DMS53 treated with DMSO at 0.1 percent for 48 hours (cell line): ENCODE data around the gene IPCEF1.

Source experiments
- DNase-seq: peaks from one replicate; lab custom pipeline; 2025; ENCODE audit not compliant: unreplicated experiment; lab: John Stamatoyannopoulos, UW

Gene IPCEF1

DNA sequence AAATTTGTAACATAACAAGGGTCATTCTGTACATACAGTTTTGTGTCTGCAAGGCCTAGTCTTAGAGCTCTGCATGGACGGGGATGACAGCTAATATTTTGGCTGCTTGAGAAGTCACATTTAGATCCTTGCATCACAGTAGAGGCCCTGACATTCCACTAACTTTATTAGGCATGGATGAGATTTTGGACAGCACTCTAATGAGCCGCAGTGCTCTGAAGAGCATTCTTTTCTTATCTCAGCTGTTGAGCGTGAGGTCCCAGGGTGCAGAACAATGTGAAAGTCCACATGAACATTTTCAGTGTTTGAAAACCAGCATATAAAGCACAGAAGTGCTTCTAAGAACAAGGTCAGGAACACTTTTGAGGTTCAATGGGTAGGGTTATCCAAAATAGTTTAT lies 58.9 kb downstream of the IPCEF1 start:
- DNase-seq: no peak

DNA sequence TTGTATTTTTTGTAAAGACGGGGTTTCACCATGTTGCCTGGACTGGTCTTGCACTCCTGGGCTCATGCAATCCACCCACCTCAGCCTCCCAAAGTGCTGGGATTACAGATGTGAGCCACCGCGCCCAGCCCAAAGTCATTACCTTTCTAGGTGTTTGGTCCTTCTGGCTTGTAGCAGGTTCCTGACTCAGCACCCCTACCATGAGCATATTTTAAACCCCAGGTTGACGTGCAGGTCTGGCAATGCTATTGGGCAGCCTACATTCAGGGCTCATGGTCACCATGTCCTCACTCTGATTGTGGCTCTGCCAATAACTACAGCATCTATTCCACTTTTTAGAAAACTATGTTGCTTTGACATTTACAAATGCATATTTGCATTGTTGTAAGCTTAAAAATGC lies 59.4 kb downstream of the IPCEF1 start:
- no peak for DNase-seq

DNA sequence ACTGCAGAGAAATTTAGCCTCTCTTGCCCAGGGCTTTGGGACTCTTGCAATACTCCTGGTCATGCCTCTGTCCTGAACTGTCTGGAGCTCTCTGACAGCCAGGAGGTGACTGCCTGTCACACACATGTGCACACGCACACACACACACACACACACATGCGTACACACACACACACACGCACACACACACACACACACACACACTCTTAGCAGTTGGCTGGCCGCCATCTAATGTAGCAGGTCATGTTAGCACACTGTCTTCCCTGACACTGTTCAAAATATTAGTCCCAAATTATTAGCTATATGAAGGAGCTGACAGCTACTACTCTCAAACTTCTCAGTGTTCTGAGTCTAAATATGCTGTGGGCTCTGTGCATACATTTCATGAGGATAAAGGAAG lies 60.9 kb downstream of the IPCEF1 start:
- no peak for DNase-seq

DNA sequence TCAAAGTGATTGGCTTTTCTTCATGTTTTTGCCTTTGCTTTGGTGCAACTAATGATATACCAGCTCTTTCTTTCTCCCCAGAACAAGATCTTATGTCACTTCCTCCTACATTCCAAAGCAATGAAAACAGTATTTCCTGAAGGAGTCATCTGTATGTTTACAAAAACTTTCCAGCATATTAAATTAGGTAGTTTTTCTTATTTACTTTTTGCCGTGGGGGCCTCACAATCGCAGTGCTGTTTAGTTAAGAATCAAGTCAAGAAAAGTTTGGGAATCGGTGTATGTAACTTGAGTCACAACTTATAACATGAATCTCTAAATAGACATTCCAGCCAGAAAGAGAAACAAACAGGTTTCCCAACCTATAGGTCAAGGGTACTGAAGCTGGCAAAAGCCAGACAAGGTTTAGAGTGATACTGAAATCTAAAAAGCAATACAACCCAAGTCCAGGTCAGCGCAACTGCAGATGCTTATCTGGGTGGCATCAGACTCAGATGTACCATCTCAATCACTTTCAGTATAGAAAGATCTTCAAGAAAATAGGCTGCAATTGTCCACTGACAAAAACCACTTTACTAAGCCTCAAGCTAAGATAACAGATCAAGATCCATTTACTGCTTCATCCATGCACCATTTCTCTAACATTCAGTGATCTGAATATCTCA lies 63.6 kb downstream of the IPCEF1 start:
- no peak for DNase-seq

DNA sequence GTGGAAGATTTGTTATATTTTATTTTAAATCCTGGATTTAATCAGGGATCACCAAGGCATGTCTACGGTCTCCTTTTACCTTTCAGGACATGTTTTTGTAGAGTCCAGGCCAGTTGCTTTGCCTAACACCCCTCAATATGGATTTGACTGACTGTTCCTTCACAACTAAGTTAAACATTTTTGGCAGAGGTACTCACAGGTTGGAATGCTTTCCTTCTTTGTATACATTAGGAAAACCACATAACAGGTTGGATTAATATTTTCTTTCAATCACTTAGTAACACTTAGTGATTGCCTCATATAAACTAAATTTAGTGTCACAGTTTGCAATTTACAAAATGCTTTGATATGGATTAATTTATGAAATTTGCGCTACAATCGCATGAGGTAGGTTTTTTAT lies 64.5 kb downstream of the IPCEF1 start:
- DNase-seq: no peak

DNA sequence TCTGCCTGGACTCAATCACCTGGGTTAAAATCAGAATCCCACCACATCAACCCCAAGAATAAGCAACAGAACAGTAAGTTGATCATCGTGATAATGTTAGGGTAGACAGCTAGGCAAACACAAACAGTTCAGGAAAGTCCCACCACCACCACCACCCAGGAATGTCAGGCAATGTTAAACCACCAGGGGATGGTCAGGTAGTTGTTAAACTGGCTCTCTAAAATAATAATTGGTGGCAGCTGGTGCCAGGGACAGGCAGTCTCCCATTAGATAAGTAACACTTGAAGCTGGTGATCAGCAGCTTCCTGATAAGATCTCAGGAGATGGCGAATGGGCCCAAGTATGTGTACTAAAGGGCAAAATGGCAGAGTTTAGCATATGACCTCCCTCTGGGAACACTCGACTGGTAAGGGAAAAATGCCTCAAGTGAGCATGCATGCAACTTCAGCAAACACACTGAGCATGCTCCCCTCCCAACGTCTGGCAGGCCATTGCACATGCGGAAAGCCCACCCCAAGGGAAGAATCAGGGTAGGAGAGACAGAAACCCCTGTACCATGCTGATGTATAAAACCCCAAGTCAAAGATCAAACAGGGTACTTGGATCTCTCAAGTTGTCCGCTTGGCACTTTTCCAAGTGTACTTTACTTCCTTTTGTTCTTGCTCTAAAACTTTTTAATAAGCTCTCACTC lies 66.6 kb downstream of the IPCEF1 start:
- no peak for DNase-seq

DNA sequence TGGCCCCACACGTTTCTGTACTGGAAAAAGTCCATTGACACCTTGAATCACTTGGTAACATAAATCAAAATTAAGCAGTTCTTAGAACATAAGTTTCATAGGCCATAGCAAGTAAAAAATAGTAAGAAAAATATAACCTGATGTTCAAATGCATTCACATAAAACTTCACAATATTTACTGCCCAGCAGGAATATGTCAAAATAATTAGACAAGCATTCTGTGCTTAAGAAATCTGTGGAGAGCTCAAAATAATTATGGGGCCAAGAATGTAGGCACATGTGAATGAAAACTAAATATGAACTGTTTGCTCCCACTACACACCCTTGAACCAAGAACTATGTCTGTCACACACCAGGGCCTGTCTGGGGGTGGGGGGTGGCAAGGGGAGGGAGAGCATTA lies 70.8 kb downstream of the IPCEF1 start:
- DNase-seq: no peak

DNA sequence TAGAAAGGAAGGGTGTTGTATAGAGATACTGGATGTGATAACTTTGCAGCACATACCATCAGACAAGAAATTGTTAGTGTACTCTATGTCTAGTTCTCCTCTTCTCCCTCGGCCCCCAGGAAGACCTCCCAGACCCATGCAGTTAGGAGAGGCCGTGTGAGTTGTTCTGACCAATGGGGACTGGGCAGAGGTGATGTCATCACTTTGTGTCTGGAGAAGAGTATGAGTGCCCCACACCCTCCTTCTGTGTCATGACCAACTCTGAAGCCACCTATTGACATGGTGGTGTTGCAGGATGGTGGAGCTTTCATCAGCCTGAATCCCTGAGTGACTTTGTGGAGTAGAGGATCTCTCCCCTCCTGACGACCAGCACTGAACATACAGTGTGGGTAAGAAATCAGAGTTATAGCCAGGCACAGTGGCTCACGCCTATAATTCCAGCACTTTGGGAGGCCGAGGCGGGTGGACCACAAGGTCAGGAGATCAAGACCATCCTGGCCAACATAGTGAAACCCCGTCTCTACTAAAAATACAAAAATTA lies 72.2 kb downstream of the IPCEF1 start:
- no peak for DNase-seq

DNA sequence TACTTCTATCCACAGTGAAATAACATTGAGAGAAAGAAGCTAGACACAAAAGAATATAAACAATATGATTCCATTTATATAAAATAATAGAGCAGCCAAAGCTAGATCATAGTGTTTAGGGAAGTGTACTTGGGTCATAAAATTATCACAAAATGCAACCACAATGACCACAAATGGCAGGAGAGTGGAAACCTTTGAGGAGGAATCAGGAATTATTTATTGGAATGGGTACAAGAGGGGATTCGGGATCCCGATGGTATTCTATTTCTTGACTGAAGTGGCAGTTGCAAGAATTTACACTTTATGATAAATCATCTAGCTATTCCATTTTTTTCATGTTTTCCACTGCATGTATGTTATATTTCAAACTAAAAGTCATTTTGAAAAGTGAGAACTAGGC lies 76.1 kb downstream of the IPCEF1 start:
- no peak for DNase-seq

DNA sequence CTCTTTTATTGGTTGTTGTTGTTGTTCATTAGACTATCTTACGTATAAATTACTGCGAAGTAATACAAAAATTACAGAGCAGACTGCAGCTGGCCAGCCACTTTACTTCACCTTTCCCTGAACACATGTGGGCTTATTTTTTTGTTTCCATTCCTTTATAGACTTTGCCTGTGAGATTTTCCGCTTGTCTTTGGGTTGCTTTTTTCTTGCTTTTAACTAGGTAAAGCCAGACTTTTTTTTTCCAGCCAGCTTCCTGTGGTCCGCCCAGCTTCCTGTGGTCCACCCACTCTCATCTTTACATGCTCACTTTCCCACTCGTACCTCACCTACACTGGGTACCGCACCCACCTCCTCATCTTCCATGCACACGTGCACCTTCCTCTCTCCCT lies 79.0 kb downstream of the IPCEF1 start:
- DNase-seq: no peak

DNA sequence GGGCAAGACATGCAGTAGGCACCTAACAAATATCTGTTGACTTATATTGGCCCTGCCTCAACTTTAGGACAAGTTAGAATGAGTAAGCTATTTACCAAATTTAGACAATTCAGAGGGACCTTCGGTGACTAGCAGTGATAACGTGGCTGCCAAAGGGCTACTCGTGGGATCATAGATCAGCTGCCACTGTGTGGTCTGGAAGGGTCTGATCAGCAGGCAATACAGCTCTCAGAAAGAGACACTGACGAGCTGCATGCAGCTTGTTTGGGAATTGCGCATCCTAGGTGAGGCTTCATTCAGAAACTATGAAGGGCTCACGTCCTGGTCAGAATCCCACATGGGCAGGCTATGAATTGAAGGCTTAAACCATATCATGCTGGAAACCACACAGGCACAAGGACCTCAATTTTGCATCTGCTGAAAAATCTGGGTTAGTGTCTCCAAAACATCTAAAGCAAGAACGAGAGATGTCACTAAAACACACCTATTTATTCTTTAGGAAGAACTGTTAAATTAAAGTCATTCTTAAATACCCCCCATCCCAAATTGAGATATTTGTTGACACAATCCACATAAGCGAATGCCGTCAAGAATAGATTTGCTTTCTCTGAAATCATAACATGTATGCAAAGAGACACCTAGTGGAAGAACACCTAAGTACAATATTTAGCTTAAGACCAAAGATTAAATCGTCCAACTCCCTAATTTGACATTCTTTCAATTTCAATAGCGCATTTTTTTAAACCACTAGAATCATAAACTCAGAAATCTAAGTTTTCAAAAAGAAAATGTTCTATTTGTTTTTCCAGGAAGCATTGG lies 79.6 kb downstream of the IPCEF1 start:
- peak; percentile 19 for DNase-seq

DNA sequence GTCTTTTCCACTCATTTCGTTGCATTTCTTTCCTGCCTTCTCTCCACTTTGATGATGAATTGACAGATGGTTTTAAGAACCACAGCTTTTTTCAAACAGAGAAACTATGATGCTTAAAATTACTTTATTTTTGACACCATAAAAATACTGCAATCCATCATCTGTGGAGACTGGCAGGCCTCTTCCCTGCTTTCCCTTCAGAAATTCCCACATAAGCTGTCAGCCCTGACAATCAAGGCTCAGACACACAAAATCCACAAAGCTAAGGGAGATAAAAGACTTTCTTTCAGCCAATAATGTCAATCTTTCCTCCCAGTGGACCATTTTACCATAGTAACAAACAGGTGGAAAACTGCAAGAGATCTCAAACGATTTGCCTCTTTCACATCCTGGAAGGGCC lies 82.4 kb downstream of the IPCEF1 start:
- DNase-seq: no peak

DNA sequence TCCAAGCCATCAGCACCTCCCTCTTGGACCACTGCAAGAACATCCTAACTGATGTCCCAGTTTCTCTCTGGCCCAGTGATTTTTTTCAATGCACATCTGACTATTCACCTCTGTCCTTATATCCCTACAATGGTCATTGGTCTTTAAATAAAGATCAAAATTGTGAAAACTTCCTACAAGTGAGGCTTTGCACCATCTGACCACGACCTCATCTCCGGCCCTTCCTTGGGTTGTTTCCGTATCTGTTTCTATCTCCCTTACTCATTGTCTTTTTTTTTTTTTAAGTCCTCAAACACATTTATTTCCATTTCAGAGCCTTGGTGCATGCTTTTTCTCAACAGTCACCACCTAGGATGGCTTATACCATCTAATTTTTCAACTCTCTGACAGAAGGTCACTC lies 88.1 kb downstream of the IPCEF1 start:
- DNase-seq: no peak

DNA sequence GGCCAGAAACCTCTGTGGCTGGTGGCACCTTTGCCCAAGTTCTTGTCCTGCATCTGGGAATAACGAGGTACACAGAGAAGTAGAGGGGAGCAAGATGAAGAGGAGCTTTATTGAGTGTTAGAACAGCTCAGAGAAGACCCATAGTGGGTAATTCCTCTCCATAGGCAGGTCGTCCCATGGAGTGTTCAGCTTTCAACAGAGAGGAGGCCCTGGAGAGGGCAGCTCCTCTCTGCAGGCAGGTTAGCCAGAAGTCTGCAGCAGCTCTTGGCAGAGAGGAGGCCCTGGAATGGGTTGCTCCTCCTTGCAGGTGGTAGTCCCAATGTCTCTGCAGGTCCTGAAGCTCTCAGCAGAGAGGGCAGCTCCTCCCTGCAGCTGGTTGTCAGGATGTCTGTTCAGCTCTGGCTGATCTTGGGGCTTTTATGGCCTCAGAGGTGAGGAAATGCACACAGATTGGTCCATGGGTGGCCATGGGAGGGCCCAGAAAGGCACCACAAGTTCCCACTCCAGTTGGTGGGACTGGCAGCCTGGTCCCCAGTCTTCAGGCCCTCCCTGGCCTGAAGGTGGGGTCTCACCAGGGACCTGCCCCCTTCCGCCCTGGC lies 89.0 kb downstream of the IPCEF1 start:
- DNase-seq: no peak

DNA sequence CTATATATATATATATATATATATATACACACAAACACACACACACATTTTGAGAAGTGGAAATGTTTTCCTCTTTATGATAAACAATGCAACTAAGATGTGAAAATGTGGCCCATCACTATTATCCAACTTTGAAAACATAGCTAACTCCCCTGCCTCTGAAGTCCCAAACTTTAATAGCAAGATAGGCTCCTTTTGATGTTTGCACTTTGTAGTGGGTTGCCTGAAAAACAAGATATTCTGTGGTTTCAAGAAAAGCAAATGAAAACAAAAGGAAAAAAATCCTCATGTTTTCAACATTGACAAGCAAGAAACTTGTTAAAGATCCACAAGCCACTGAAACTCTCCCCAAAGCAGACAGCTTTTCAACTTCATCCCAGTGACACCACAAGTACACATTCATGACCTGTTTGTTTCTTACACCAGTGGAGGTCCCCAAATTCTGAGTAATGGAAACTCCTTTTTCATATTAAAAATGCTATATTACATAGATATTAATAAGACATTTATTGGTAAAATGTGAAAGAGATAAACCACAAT lies 90.0 kb downstream of the IPCEF1 start:
- DNase-seq: no peak

DNA sequence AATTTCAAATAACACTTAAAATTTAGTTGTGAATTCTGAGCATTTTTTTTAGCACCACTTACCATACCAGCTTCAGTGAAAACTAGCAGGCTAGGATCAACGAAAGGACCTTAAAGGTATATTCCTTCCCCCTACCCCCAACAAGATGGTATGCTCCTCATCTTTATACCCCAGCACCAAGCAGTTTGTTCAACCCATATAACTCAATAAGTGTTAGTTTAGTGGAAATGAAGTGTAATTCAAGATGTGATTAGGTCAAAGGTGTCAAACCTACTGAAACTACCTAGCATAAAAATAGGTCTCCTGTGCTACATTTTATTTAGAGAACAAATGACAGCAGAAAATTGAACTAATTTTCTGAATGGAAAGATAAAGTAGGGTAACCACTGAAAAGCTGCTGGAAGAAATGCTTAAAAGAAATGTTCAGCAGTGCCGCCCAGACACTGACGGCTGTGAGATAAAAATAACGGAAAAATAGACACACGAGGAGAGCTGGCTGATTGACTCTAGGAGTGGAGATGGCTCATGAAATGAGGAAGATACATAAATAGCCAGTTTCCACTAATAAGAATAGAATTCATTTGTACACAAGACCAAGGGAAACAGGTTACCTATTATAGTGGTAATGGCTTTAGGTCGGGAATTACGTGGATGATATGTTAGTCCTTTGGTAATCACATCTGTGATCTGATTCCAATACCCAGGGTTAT lies 94.8 kb downstream of the IPCEF1 start:
- no peak for DNase-seq

DNA sequence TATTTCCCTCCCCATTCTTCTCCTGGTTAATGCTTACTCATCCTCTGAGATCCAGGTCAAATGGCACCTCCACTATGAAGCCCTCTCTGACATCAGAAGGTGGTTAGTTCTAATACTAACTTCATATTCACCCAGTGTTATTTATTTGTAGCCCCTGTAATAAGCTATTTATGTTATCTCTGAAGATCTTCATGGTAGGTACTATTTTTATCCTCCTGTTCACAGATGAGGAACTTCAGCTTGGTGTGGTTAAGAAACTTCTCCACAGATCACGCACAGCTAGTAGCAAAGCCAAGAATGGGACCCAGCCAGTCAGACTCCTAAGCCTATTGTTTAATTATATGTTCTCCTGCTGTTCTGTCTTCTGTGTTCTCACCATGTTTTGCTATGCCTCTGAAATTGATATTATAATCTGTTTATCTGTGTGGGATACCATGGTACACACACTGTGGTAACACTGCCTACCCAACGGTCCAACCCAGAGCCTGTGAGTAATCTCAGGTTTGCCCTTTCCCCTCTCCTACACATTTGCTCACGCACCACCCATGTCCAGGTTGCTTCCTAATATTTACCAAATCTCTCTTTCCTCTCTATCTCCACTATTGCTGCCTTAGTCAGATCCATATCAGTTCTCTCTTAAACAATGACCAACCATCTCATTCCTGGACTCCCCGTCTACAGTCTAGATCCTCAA lies 98.4 kb downstream of the IPCEF1 start:
- no peak for DNase-seq

DNA sequence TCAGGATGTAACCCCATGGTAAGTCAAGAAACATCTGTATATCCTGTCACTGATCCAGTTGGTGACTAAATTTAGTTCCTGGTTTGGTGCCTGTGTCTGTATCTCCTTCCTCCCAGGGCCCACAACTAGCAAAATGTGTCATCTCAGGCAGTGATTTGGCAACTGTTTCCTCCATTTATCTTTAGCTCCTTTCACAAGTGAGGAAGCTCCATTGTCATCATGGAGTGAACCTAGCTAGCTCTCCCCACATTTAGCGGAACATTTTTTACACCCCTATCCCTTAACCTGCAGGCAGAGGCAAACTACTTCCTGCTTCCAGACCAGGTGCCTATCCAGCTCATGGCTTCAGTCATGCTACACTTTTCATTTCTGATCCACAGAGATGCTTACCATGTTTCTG lies 99.5 kb downstream of the IPCEF1 start:
- no peak for DNase-seq

DNA sequence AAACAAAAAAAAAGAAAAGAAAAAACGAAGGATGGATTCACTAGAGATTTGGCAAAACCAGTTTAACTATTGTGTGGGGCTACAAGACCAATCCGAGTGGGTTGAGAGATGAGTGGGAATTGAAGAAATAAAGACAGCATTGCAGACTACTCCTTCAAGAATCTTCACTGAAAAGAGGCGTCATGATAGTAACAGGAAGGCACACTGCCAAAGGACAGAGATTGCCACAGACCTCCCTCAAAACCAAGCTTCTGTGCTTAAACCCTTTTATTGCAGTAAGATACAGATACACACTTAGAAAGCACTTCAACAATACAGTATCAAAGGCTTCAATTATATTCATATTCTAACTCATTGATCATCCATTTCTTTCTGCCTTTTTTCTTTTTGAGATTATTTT lies 103.9 kb downstream of the IPCEF1 start:
- DNase-seq: no peak

DNA sequence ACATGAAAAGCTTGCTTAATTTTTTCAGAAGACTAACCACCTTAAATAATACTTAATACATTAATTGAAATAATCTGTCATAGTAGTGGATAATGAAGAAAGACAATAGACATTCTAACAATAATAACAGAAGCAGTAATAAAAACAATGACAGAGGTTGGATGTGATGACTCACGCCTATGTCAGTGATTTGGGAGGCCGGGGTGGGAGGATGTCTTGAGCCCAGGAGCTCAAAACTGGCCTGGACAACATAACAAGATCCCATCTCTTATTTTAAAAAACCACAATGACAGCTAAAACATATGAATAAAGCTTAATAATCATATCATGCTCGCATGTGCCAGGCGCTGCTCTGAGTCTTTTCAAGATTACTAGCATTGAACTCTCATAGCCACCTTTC lies 105.5 kb downstream of the IPCEF1 start:
- DNase-seq: no peak
